Breast epithelium (tissue), 4 donors: ENCODE results near the gene ZFHX3. TPM values are rescaled to one million over a fixed set of nuclear protein-coding genes. Genes with fewer than 3 reads are reported as not detected.

ENCODE experiments used
- DNase-seq, 2 donors: peaks; one replicate each; pipeline ENCODE4 v3.0.0-alpha.2; 2019; ENCODE audit warnings: low spot score in 2 of 2
- H3K27ac ChIP-seq, 2 donors: fragments of 200-600 bp; sonication (generic) in 1 of 2; one replicate each; pipeline ENCODE4 v1.5.1; 2016 to 2019; ENCODE audit warnings: mild to moderate bottlenecking in 1 of 2
- H3K27me3 ChIP-seq, 2 donors: fragments of 200-600 bp; sonication (generic) in 1 of 2; one replicate each; pipeline versions ENCODE4 v1.5.1 to v1.6.0; 2017 to 2019; ENCODE audit warnings: control low read depth in 1 of 2, mild to moderate bottlenecking in 1 of 2
- H3K36me3 ChIP-seq: fragments of 200-600 bp; one replicate; pipeline ENCODE4 v1.5.1; 2019
- H3K4me1 ChIP-seq, 2 donors: fragments of 200-600 bp; sonication (generic); one replicate each; pipeline ENCODE4 v1.5.1; 2016 to 2019; ENCODE audit warnings: control low read depth in 1 of 2
- H3K4me3 ChIP-seq, 3 donors: fragments of 200-600 bp; sonication (generic); 1 replicate in 2 of 3; 2 replicates in 1 of 3; pipeline ENCODE4 v1.5.1; 2016 to 2019; ENCODE audit warnings: mild to moderate bottlenecking in 3 of 3, moderate library complexity in 2 of 3
- H3K9me3 ChIP-seq, 2 donors: fragments of 200-600 bp; sonication (generic) in 1 of 2; one replicate each; pipeline ENCODE4 v1.5.1; 2016 to 2019; ENCODE audit warnings: control low read depth in 1 of 2
- CTCF ChIP-seq, 3 donors: fragments of 450-650 bp; IDR thresholded peaks; one replicate each; pipeline ENCODE4 v1.5.1; 2016 to 2017; ENCODE audit warnings: antibody characterized with exemption in 3 of 3, mild to moderate bottlenecking in 3 of 3, moderate library complexity in 3 of 3
- POLR2A ChIP-seq: fragments of 450-650 bp; IDR thresholded peaks from one replicate; pipeline ENCODE4 v1.6.1; 2016; ENCODE audit warnings: antibody characterized with exemption, mild to moderate bottlenecking, moderate library complexity
- POLR2AphosphoS5 ChIP-seq, 3 donors: sonication (generic); formaldehyde crosslinking; IDR thresholded peaks; one replicate each; pipeline ENCODE4 v1.6.1; 2017; ENCODE audit warnings: antibody characterized with exemption in 3 of 3
- intact Hi-C: fragments of 100-400 bp; cut with DNase I; formaldehyde crosslinking; loops from one replicate; pipeline ENCODE4 v1.15.1; 2023; ENCODE audit warnings: low total_unique reads
- total RNA-seq, 3 donors: library from RNA; depleted of rRNA; stranded (reverse); fragments of >200 nt; gene quantifications; one replicate each; pipeline ENCODE4 v1.1.0, GENCODE V29; 2016

ZFHX3 gene
- total RNA-seq, 3 donors from 2014 or later = 10.8 to 36.0 (median 11.8) TPM

- TF ChIP-seq POLR2A = no peak
- Histone ChIP-seq H3K4me3 (no peak overlapping the region), H3K9me3 (no peaks in the 10 kb centered on the region), H3K4me1 (peaks cover 0 to 6% of the 10 kb centered on the region in 2 donors), H3K36me3 (no peaks in the 10 kb centered on the region), H3K27me3 (no peaks in the 10 kb centered on the region), H3K27ac (no peak overlapping the region)
- DNase-seq = no peak
- intact Hi-C loops = no loop called here
Observed at GRCh38 chr16:72897707-72898106, 150.2 kb downstream of the ZFHX3 start.

- no peaks in the 10 kb centered on the region for H3K9me3 ChIP-seq
- intact Hi-C loops = no loop called here
- H3K4me1 ChIP-seq = peaks cover 0 to 6% of the 10 kb centered on the region in 2 donors
- no peak for DNase-seq
- H3K27me3 ChIP-seq = no peaks in the 10 kb centered on the region
- no peak overlapping the region for H3K4me3 ChIP-seq
- TF ChIP-seq POLR2AphosphoS5 (IDR thresholded peaks at IDR 0.05) = no peak
- TF ChIP-seq CTCF (IDR thresholded peaks at IDR 0.05) = no peak
- no peak for TF ChIP-seq POLR2A
- no peaks in the 10 kb centered on the region for H3K36me3 ChIP-seq
- H3K27ac ChIP-seq = peak overlapping the region in 1 of 2 donors; percentile 51
Observed at GRCh38 chr16:72896485-72897118, 151.3 kb downstream of the ZFHX3 start.

GRCh38 chr16:72895951-72896350 lies 152.0 kb downstream of the ZFHX3 start:
- TF ChIP-seq POLR2A (no peak), POLR2AphosphoS5 (IDR thresholded peaks at IDR 0.05) (no peak), CTCF (IDR thresholded peaks at IDR 0.05) (no peak)
- H3K36me3 ChIP-seq = no peaks in the 10 kb centered on the region
- no peaks in the 10 kb centered on the region for H3K27me3 ChIP-seq
- intact Hi-C loops = no loop called here
- H3K4me3 ChIP-seq = no peak overlapping the region
- H3K4me1 ChIP-seq = peaks cover 0 to 6% of the 10 kb centered on the region in 2 donors
- H3K9me3 ChIP-seq = no peaks in the 10 kb centered on the region
- peak overlapping the region in 1 of 2 donors; percentile 51 for H3K27ac ChIP-seq
- DNase-seq = no peak

- H3K4me1 ChIP-seq = peaks cover 0 to 6% of the 10 kb centered on the region in 2 donors
- TF ChIP-seq CTCF (IDR thresholded peaks at IDR 0.05) (no peak), POLR2AphosphoS5 (IDR thresholded peaks at IDR 0.05) (no peak)
- no peaks in the 10 kb centered on the region for H3K9me3 ChIP-seq
- peak overlapping the region; percentile 61 to 81 for H3K27ac ChIP-seq
- H3K36me3 ChIP-seq = no peaks in the 10 kb centered on the region
- peak overlapping the region in 1 of 3 donors; percentile 11 for H3K4me3 ChIP-seq
- no peak for DNase-seq
- no peaks in the 10 kb centered on the region for H3K27me3 ChIP-seq
- intact Hi-C loops = no loop called here
Observed at GRCh38 chr16:72894293-72895151, 153.4 kb downstream of the ZFHX3 start.

- intact Hi-C loops = no loop called here
- Histone ChIP-seq H3K4me3 (no peak overlapping the region), H3K36me3 (no peaks in the 10 kb centered on the region), H3K27me3 (no peaks in the 10 kb centered on the region), H3K27ac (no peak overlapping the region), H3K4me1 (peaks cover 0 to 6% of the 10 kb centered on the region in 2 donors), H3K9me3 (no peaks in the 10 kb centered on the region)
- TF ChIP-seq POLR2AphosphoS5 (IDR thresholded peaks at IDR 0.05) = no peak
- no peak for TF ChIP-seq CTCF (IDR thresholded peaks at IDR 0.05)
- no peak for TF ChIP-seq POLR2A
- DNase-seq = no peak
Observed at GRCh38 chr16:72891291-72892227, 156.4 kb downstream of the ZFHX3 start.
